BE2C (cell line): Measurements from ENCODE around the gene GEMIN8.

Experiments
- DNase-seq: peaks from one replicate; pipeline ENCODE4 v3.0.0-alpha.2; 2020
- H3K27me3 ChIP-seq: fragments of 250-450 bp; sonication (Bioruptor Pico); 2 replicates; pipeline ENCODE4 v1.5.1; 2020; ENCODE audit warnings: mild to moderate bottlenecking
- H3K36me3 ChIP-seq: fragments of 250-450 bp; sonication (Bioruptor Pico); 2 replicates; pipeline ENCODE4 v1.5.1; 2020; ENCODE audit warnings: mild to moderate bottlenecking
- H3K4me1 ChIP-seq: fragments of 250-450 bp; sonication (Bioruptor Pico); 2 replicates; pipeline ENCODE4 v1.5.1; 2020
- H3K4me3 ChIP-seq: 2 replicates; pipeline ENCODE4 v1.5.1; 2011; ENCODE audit warnings: low read depth, low read length
- H3K9me3 ChIP-seq: fragments of 250-450 bp; sonication (Bioruptor Pico); 2 replicates; pipeline ENCODE4 v1.5.1; 2020
- CTCF ChIP-seq: IDR thresholded peaks from 2 replicates; pipeline ENCODE4 v1.5.1; 2012; ENCODE audit warnings: mild to moderate bottlenecking, low read depth, low read length

Gene GEMIN8

GRCh38 chrX:14027511-14028019, 2.1 kb downstream of the GEMIN8 start:
- Histone ChIP-seq H3K36me3 (no peaks in the 10 kb centered on the region), H3K4me1 (peaks cover 17% of the 10 kb centered on the region), H3K27me3 (no peaks in the 10 kb centered on the region), H3K4me3 (no peak overlapping the region), H3K9me3 (no peaks in the 10 kb centered on the region)
- no peak for DNase-seq
- no peak for TF ChIP-seq CTCF

DNA sequence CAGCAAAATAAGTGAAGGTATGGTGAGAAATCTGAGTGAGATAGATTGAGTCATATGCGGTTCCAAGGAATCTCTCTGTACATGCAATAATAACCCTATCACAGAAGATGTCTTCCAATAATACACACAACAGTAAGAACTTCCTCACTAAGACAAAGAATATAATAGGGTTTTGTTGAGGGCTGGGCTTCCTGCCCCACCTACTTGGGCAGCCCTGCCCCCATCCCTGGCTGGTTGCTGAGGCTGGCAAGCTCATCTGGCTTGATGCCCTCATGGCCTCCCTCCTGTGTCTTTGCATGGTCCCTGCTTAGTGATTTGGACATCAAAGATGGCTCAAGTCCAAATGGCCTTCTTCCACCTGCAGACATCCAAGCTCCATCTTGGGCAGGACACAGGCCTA, 2.7 kb downstream of the GEMIN8 start:
- DNase-seq = peak; percentile 14
- H3K4me3 ChIP-seq = no peak overlapping the region
- H3K9me3 ChIP-seq = no peaks in the 10 kb centered on the region
- H3K27me3 ChIP-seq = no peaks in the 10 kb centered on the region
- H3K36me3 ChIP-seq = no peaks in the 10 kb centered on the region
- TF ChIP-seq CTCF = no peak
- peaks cover 14% of the 10 kb centered on the region for H3K4me1 ChIP-seq

DNA sequence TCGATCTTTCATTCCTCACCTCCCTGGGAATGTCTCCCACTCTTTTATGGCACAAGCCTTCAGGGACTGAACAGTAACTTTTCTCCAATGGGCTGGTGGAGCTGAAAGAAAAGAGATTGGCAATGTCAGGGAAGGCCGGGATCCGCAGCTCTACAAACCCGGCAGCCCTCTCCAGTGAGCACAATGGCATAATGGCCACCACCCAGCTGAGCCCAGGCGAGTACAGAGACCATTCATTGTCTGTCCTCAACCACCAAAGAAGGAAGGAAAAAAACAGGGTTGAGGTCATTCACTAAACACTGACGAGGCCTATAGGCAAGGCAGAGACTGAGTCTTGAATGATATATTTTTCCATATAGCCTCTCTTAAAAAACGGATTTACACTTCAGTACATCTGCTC, 3.6 kb downstream of the GEMIN8 start:
- no peaks in the 10 kb centered on the region for H3K36me3 ChIP-seq
- H3K4me1 ChIP-seq = peaks cover 14% of the 10 kb centered on the region
- no peaks in the 10 kb centered on the region for H3K27me3 ChIP-seq
- H3K9me3 ChIP-seq = no peaks in the 10 kb centered on the region
- no peak for TF ChIP-seq CTCF
- DNase-seq = no peak
- no peak overlapping the region for H3K4me3 ChIP-seq

DNA sequence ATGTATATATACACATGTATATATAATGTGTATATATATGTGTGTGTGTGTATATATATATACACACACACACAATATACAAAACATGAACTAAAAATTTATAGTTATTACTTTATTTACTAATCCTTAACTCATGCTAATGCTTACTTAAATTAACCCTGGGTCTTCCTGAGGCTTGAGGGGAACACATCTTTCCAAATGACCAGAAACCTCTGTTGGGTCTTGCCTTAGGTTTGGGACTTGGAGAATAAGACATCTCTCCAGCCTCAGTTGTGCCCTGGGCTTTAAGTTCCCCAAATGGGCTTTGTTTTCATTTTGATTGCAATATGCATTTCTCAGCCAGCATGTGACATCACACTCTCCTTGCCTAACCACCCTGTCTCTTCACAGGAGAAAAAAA, 7.7 kb downstream of the GEMIN8 start:
- no peak for TF ChIP-seq CTCF
- no peak for DNase-seq
- no peaks in the 10 kb centered on the region for H3K36me3 ChIP-seq
- peaks cover 9% of the 10 kb centered on the region for H3K4me1 ChIP-seq
- no peaks in the 10 kb centered on the region for H3K9me3 ChIP-seq
- no peak overlapping the region for H3K4me3 ChIP-seq
- H3K27me3 ChIP-seq = no peaks in the 10 kb centered on the region

- no peak for DNase-seq
- no peaks in the 10 kb centered on the region for H3K36me3 ChIP-seq
- TF ChIP-seq CTCF = no peak
- no peaks in the 10 kb centered on the region for H3K4me1 ChIP-seq
- H3K4me3 ChIP-seq = no peak overlapping the region
- H3K9me3 ChIP-seq = no peaks in the 10 kb centered on the region
- H3K27me3 ChIP-seq = no peaks in the 10 kb centered on the region
Observed at GRCh38 chrX:14017399-14017798, 12.3 kb downstream of the GEMIN8 start.

GRCh38 chrX:14015941-14016340, 13.8 kb downstream of the GEMIN8 start:
- no peak overlapping the region for H3K4me3 ChIP-seq
- no peak for TF ChIP-seq CTCF
- no peaks in the 10 kb centered on the region for H3K36me3 ChIP-seq
- no peak for DNase-seq
- no peaks in the 10 kb centered on the region for H3K9me3 ChIP-seq
- no peaks in the 10 kb centered on the region for H3K27me3 ChIP-seq
- H3K4me1 ChIP-seq = no peaks in the 10 kb centered on the region
